ENCODE measurements around the gene CELSR1.

Gene CELSR1

DNA sequence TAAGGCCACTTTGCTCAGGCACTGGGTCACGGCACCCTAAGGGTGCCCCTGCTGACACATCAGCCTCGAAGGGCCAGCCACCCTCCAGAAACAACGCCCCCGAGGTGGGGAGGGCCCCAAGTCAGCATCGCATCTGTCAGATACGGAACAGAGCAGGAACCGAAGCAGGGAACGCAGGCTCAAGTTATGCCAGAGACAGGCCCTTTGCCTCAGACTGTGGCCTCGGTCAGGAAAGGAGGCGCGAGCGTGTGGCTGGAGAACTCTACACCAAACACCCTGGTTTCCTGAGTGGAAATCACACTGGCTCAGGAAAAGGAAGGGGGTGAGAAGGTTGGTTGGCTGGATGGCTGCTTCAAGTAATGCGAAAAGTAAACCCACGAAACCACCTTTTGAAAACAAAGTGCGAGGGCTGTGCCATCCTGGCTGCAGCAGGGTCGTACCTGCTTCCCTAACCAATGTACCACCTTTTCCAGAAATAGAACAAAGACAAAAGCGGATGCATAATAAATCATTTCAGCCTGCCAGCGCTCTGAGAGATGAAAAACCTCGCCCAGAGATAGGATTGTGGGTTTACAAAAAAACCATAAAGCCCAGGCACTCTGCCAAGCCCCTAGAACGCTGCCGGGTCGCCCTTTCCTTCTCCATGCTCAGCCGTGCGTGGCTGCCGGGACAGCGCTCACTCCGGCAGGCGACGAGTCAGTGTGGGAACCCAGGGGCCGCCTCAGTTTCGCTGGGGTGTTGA lies 163.3 kb downstream of the CELSR1 start:
- peak; percentile 88 for DNase-seq

DNA sequence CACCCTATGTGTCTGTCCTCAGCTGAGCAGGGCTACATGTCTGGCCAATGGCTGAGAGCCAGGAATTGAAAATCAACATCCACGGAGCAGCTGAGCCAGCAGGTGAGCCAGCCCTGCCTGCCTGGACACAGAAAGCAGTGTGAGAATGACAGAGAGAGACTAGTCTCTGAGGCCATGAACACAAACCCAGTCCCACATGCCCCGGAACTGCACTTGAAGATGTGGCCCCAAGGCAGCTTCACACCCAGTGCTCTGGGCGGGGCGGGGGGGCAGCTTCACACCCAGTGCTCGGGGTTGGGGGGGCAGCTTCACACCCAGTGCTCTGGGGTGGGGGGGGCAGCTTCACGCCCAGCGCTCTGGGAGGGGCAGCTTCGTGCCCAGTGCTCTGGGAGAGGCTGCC lies 164.3 kb downstream of the CELSR1 start:
- no peak for DNase-seq

DNA sequence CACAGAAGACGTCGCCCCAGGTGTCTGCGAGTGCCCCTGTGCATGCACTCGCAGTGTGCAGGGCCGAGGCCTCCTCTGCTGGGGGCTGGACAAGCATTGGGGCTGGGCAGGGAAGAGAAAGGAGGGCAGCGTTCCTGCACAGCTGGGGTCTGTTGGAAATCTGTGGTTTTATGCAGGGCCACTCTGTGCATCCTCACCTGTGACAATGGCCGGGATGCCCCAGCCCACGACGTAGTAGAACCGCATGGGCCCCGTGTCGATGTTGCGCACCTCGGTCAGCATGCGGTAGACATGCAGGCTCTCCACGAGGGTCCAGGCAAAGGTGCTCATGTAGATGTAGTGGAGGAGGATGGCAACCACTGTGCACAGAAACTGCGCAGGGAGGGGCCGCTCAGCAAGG lies 164.7 kb downstream of the CELSR1 start:
- DNase-seq = no peak

- DNase-seq = no peak
Observed at GRCh38 chr22:46371623-46372226, 165.7 kb downstream of the CELSR1 start.

DNA sequence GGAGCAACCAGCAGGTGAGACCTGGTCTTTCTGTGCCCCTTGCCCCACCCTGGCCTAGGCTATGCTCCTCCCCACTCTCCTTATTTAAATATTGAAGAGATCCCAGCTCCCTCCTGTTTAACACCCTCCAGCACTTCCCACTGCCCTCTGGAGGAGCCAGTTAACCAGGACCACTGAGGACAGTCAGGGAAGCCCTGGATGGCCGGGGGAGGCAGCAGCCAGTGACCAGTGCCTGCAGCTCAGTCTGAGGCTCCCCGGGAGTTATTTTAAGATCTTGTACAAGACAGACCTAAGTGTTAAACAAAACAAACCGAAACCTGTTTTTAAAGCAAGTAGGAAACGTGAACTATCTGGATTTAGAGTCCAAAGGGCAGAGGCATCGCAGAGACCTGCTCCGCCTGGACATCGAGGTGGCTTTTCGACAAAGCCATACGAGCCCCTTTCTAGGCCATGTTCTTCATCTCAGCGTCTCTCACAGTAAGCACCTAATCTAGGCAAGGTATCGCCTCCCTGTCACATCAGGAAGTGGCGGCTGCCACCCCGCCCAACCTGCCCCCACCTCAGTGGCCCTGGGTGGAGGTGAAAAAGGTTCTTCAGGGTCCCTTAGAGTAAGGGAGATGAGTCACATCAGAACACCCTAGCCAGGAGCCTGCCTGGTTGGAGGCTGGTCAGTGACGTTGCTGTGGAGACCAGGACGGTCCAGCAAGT lies 166.7 kb downstream of the CELSR1 start:
- no peak for DNase-seq

DNA sequence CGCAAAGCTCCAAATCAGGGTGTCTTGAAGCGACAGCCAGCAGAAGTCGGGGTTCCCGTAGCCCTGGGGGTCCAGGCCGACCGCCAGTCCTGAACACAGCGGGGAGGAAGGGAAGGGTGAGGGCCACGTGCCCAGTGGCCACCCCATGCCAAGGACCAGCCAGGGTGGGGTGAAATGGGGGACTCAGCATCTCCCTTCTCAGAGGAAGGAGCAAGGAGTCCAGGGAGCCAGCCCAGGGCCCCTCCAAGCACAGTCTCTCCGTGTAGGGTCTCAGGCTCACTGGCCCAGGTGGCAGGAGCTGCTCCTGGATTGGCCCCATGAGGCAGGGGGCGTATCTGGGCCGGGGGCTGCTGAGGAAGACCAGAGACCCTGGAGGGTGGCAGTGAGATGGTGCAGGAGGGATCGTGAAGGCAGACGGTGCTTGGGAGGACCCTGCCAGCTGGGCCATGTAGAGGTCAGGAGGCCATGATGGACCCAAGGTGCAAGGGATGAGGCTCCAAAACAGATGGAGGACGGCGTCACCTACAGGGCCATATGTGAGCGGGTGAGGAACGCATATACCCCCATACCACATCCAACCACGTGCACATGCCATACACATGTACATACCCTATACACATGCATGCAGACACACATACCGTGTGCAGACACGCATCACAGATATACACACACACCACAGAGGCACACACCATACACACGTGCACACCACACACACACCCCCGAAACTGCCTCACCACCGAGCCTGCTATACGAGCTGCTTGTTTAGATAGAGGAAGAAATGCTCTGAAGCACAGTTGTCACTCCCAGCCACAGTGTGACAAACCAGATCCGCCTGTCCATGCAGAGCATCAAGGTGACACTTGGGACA lies 167.5 kb downstream of the CELSR1 start:
- no peak for DNase-seq

GRCh38 chr22:46368871-46369715 lies 168.3 kb downstream of the CELSR1 start:
- DNase-seq = no peak

DNA sequence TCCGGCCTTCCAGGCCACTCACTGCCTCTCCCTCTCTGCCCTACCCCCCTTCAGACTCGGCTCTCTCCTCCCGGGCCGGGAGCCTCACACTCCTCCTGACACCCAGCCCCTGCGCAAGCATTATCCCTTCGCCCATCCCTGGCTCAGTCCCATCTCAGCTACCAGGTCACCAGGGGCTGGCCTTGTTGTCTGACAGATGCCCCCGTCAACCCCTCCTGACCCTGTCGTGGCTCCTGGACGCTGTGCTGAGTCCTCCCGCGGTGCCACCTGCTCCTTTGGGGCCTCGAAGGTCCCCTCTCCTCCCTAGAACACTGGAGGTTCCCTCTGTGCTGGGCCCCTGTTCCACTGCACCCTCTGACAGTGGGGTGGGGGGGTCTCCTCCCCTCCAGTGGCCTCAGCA lies 169.0 kb downstream of the CELSR1 start:
- no peak for DNase-seq

GRCh38 chr22:46367707-46368191 lies 169.7 kb downstream of the CELSR1 start:
- peak; percentile 82 for DNase-seq

- DNase-seq = no peak
Observed at GRCh38 chr22:46366801-46367706, 170.4 kb downstream of the CELSR1 start.

GRCh38 chr22:46366327-46366731 lies 171.1 kb downstream of the CELSR1 start:
- no peak for DNase-seq

DNA sequence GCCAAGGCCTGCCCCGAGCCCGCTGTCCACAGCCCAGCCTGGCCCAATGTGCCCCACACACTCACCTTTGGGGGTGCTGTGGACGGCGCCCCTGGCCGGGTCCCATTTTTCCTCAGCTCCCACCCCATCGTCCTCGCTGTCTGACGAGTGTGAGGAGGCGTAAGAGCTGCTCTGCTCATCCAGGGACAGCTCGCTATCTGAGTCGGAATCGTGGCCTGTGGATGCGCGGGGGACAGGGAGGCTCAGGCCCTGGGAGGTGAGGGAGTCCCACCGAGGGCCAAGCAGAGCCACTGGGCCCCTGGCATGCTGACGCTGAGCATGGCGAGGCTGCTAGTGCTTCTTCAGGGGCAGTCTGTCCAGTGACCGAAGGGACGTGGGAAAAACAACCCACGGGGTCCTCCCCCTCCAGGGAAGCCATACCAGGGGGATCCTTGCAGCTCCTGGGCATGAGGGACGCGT lies 172.2 kb downstream of the CELSR1 start:
- no peak for DNase-seq

- no peak for DNase-seq
Observed at GRCh38 chr22:46364341-46365165, 172.9 kb downstream of the CELSR1 start.

DNA sequence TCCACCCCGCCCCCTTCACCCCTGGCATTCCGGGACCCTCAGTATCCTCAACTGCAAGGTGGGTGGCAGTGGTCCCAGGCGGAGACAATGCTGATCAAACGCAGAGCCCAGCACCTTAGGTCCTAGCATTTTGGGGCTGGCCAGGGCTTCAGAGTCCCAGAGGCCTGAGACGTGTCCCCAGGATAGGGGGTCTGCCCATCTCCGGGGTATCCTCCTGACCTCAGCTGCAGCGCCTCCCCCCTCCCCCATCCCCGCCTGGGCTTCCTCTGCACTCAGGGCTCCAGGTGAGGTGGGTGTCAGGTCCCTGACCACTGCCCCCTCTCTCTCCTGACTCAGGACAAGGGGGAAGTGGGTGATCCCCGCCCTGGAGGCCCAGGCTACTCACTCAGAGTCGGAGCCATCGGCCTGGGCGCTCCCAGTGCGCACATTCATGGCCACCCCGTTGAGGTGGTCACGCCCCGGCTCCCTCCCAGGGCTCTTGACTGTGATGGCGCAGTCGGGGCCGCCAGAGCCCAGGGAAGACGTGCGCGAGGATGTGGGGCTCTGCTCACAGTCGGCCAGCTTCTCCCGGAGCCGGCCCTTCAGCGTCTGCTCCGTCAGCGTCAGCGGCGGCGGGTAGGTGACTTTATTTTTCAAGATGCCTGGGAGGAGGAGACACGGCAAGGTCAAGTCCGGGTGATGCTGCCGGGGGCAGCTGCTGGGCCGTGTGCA lies 173.7 kb downstream of the CELSR1 start:
- no peak for DNase-seq

DNA sequence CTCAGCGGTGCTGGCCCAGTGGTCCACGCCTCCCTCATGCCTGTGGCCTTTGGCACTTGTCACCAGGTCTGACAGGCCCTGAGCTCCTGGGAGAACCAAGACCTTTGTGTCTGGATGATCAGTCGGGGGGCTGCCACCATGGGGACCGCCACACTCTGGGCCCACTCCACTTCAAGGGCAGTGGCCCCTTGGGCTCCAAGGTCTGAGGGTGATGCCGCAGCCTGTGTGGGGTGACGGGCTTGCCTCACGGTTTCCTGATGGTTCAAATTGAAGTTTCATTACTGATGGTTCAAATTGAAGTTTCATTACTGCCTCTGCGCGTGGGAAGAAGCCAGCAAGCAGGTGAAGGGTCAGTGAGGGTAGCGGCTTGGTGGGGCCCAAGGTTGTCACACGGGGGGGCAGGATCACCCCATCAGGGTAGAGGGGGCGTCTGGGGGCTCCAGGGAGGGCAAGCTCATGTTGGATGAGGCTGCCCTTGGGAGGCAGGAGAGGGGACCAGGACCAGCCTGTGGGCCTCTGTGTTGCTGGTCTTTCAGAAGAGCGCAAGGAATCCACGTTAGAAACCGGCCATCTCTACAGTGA lies 174.4 kb downstream of the CELSR1 start:
- DNase-seq = no peak

GRCh38 chr22:46362203-46362933 lies 175.1 kb downstream of the CELSR1 start:
- DNase-seq = no peak

DNA sequence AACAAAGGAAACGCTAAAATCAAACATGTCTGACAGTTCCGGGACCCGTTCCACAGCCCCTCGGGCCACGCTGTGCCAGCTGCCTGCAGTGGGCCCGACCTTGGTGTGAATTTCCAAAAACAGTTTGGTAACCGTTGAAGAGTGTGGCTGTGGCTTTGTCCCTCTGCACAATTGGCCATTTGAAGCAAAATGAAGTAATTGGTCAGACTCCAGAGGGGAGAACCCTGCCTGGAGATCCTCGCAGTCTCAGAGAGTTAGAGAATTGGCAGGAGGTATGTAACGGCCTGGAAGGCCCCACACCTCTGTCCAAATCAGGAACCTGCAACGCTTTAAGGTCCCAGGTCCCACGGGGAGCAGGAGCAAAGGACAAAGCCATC lies 175.6 kb downstream of the CELSR1 start:
- DNase-seq = no peak

GRCh38 chr22:46360891-46361290 lies 176.5 kb downstream of the CELSR1 start:
- DNase-seq = no peak

Measured in hematopoietic multipotent progenitor cell treated with erythropoietin and hydrocortisone succinate and interleukin-3 and kit ligand, for 6 days (in vitro differentiated cells).